ENCODE data around the gene CBLC. TPM values are rescaled to one million over a fixed set of nuclear protein-coding genes. Genes with fewer than 3 reads are reported as not detected.

The CBLC gene
- total RNA-seq, 1 experiment from 2014 or later = 15.9 TPM

DNA sequence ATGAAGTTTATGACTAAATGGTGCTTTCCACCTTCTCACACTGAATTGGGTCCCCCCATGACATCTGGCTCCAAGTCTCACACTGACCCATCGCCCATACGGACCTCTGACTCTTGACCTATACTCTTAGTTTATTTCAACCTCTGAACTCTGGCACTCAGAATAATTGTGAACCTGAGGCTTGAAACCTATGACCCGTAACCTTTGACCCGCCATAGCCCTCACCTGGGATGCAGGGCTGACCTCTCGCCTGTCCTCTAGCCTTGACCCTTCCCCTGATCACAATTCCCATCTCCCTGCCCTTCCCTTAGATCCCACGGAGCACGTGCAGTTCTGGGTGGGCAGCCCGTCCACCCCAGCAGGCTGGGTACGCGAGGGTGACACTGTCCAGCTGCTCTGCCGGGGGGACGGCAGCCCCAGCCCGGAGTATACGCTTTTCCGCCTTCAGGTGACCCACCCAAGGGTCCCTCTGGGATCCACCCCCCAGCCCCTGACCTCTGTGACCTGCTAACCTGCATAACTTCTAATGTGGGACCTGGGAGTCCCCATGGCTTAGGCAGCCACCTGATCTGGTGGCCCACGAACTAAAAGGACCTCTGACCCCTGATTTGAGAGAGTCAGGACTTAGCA lies 36.3 kb downstream of the CBLC start:
- Histone ChIP-seq H3K23ac (ENCODE audit: insufficient read length, low read depth, low read length) (no peak overlapping the region), H3K56ac (ENCODE audit: insufficient read length, low read depth, low read length) (no peak overlapping the region), H4K5ac (ENCODE audit: insufficient read length, low read depth, low read length) (no peak overlapping the region), H3T11ph (ENCODE audit: low read length) (no peak overlapping the region), H3K27ac (ENCODE audit: insufficient read length, low read depth, low read length) (no peak overlapping the region), H2BK15ac (ENCODE audit: low read depth, low read length) (no peak overlapping the region), H3K9me3 (ENCODE audit: control insufficient read depth, low read depth, low read length) (no peaks in the 10 kb centered on the region), H2AFZ (ENCODE audit: low read length) (no peak overlapping the region), H3K79me1 (ENCODE audit: insufficient read depth, low read depth, low read length, poor library complexity, severe bottlenecking) (no peaks in the 10 kb centered on the region), H3K27me3 (ENCODE audit: insufficient read depth, low read length) (no peaks in the 10 kb centered on the region; the same call in 1 of the 2 replicates), H2BK5ac (ENCODE audit: insufficient read length, low read length) (no peak overlapping the region), H2BK120ac (ENCODE audit: low read depth, low read length, poor library complexity, severe bottlenecking) (no peak overlapping the region), H2AK5ac (ENCODE audit: insufficient read length, low read length) (no peak overlapping the region), H2BK12ac (ENCODE audit: insufficient read length, low read depth, low read length) (no peak overlapping the region), H3K14ac (ENCODE audit: insufficient read depth, low read length) (no peak overlapping the region), H3K4ac (ENCODE audit: low read depth, low read length) (no peak overlapping the region), H3K23me2 (ENCODE audit: insufficient read length, low read depth, low read length, poor library complexity, severe bottlenecking) (peaks cover 6% of the 10 kb centered on the region), H3K9ac (ENCODE audit: extremely low read depth, insufficient read length, low read length) (no peak overlapping the region), H3K4me1 (ENCODE audit: insufficient read depth, low read length) (no peaks in the 10 kb centered on the region), H2BK20ac (ENCODE audit: low read depth, low read length, poor library complexity, severe bottlenecking) (no peak overlapping the region), H4K20me1 (ENCODE audit: control insufficient read depth, insufficient read depth, insufficient read length) (no peaks in the 10 kb centered on the region), H4K8ac (replicated peaks; ENCODE audit: insufficient read length, low read depth, low read length) (no peak overlapping the region), H3K4me2 (ENCODE audit: insufficient read depth, insufficient read length, low read length) (no peak overlapping the region), H4K91ac (ENCODE audit: insufficient read length, low read depth, low read length) (no peak overlapping the region), H3K18ac (ENCODE audit: insufficient read length, low read depth, low read length) (no peak overlapping the region), H3K79me2 (ENCODE audit: insufficient read depth, low read length) (no peaks in the 10 kb centered on the region)
- peaks cover 21 to 54% (median 46%) of the 10 kb centered on the region in 3 experiments for H3K36me3 Mint-ChIP-seq (ENCODE audit: insufficient read depth in 1 of 3, low read depth in 3 of 3)
- peak overlapping the region in 1 of 3 experiments; percentile 47; a peak in 1 of 7 replicates for H3K27ac Mint-ChIP-seq
- peak overlapping the region in 1 of 2 experiments; percentile 14; a peak in 2 of 5 replicates for H3K4me3 Mint-ChIP-seq
- TF ChIP-seq, protein P1, sequence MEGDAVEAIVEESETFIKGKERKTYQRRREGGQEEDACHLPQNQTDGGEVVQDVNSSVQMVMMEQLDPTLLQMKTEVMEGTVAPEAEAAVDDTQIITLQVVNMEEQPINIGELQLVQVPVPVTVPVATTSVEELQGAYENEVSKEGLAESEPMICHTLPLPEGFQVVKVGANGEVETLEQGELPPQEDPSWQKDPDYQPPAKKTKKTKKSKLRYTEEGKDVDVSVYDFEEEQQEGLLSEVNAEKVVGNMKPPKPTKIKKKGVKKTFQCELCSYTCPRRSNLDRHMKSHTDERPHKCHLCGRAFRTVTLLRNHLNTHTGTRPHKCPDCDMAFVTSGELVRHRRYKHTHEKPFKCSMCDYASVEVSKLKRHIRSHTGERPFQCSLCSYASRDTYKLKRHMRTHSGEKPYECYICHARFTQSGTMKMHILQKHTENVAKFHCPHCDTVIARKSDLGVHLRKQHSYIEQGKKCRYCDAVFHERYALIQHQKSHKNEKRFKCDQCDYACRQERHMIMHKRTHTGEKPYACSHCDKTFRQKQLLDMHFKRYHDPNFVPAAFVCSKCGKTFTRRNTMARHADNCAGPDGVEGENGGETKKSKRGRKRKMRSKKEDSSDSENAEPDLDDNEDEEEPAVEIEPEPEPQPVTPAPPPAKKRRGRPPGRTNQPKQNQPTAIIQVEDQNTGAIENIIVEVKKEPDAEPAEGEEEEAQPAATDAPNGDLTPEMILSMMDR (conservative IDR thresholded peaks at IDR 0.05) = no peak
- WGBS (ENCODE audit: extremely low coverage, insufficient read length, low lambda C conversion rate) = no CpG with 5 or more reads among the region's 16 CpGs
- peaks cover 17% of the 10 kb centered on the region for H3K27me3 Mint-ChIP-seq (ENCODE audit: low read depth)
- DNase-seq = no peak
- H3K9me3 Mint-ChIP-seq = no peaks in the 10 kb centered on the region
- H3K4me1 Mint-ChIP-seq = peaks cover 17 to 25% of the 10 kb centered on the region in 2 experiments
